ENCODE results near the gene CCBE1.

Gene CCBE1

DNA sequence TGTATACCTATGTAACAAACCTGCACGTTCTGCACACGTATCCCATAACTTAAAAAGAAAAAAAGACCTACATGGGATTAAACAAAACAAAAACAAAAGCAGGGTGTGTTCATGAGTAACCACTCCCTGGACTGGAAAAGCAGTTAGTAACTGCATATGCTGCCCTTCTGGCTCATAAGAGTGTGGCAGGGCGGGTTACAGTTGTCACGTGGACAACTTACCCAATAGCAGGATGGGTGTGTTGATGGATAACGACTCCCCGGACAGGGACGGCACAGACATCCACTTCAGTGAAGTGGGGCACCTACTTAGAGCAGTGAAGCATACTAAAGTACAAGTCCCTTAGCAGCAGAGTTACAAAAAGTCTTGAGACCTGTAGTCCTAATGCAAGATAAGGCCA is 136.7 kb downstream of the CCBE1 start:
- DNase-seq (ENCODE audit: insufficient read length) (no peak), FAIRE-seq (no peak)
- TF ChIP-seq POLR2AphosphoS5 (IDR thresholded peaks at IDR 0.05; ENCODE audit: low read depth, low read length) = no peak
- TF ChIP-seq TAF1 (IDR thresholded peaks at IDR 0.05; ENCODE audit: borderline replicate concordance, low read depth, low read length) = no peak
- TF ChIP-seq POLR2A (IDR thresholded peaks at IDR 0.05; ENCODE audit: low read depth, low read length) = no peak

GRCh38 chr18:59559528-59559927 is 137.7 kb downstream of the CCBE1 start:
- no peak for TF ChIP-seq TAF1 (IDR thresholded peaks at IDR 0.05; ENCODE audit: borderline replicate concordance, low read depth, low read length)
- TF ChIP-seq POLR2A (IDR thresholded peaks at IDR 0.05; ENCODE audit: low read depth, low read length) = no peak
- TF ChIP-seq POLR2AphosphoS5 (IDR thresholded peaks at IDR 0.05; ENCODE audit: low read depth, low read length) = no peak
- DNase-seq (ENCODE audit: insufficient read length) (no peak), FAIRE-seq (no peak)

GRCh38 chr18:59555995-59556659 is 141.1 kb downstream of the CCBE1 start:
- no peak for TF ChIP-seq POLR2A (IDR thresholded peaks at IDR 0.05; ENCODE audit: low read depth, low read length)
- TF ChIP-seq TAF1 (IDR thresholded peaks at IDR 0.05; ENCODE audit: borderline replicate concordance, low read depth, low read length) = no peak
- no peak for TF ChIP-seq POLR2AphosphoS5 (IDR thresholded peaks at IDR 0.05; ENCODE audit: low read depth, low read length)
- DNase-seq (ENCODE audit: insufficient read length) (no peak), FAIRE-seq (no peak)

DNA sequence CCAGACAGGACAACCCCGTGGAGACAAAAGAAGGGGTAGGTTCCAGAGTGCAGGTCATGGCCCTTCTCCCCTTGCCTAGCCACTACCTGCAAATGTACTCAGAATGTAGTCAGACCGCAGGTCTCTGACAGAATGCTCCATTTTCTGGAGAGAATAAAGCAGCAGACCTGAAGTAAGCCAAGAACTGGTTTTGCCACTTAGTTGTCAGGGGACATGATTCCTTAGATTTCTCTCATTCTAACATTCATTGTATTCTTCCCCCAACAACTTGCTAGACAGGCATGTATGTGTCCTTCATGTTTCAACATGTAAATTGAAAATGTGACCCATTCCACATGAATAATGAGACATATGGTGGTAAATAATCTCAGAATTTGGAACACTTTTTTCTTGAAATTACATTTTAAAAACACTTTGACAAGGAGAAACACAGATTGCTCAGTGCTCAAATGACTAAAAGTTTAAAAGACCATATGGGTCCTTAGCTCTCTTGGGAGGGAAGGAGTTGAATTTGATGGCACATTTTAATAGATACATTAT is 142.4 kb downstream of the CCBE1 start:
- no peak for DNase-seq (ENCODE audit: insufficient read length)
- TF ChIP-seq POLR2A (IDR thresholded peaks at IDR 0.05; ENCODE audit: low read depth, low read length) (no peak), POLR2AphosphoS5 (IDR thresholded peaks at IDR 0.05; ENCODE audit: low read depth, low read length) (no peak), TAF1 (IDR thresholded peaks at IDR 0.05; ENCODE audit: borderline replicate concordance, low read depth, low read length) (no peak)
- FAIRE-seq = no peak

- DNase-seq (ENCODE audit: insufficient read length) (no peak), FAIRE-seq (no peak)
- no peak for TF ChIP-seq POLR2A (IDR thresholded peaks at IDR 0.05; ENCODE audit: low read depth, low read length)
- no peak for TF ChIP-seq POLR2AphosphoS5 (IDR thresholded peaks at IDR 0.05; ENCODE audit: low read depth, low read length)
- TF ChIP-seq TAF1 (IDR thresholded peaks at IDR 0.05; ENCODE audit: borderline replicate concordance, low read depth, low read length) = no peak
Measured at GRCh38 chr18:59553273-59553870, 143.9 kb downstream of the CCBE1 start.

DNA sequence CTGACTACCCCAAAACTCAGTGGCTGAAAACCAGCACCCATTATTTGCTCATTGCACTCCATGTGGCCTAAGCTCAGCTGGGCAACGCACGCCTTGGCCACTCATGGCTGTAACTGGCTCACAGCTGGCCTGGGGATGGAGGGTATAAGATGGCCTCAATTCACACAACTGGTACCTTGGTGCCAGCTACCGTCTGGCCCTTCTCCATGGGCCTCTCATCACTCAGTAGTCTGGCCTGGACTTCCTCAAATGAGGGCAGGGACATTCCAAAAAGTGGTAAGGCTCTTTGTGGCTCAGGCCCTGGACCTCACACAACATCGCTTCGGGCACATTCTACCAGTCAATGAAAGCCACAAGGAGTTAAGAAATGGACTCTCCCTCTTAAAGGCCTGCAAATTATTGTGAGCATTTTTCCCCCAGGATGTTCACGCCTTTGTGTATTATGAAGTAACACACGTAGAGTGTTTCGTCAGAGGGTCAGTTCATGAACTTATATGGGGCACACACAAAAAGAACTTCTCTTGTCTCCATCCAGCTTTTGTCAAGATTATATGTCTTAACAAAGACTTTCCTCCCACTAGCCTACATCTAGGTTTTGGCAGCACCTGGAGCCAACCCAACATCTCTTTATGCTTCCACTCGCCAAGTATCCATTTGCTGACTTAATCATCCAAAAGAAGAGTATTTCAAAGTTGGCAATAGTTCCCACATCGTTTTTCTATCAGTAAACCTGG is 145.2 kb downstream of the CCBE1 start:
- TF ChIP-seq POLR2AphosphoS5 (IDR thresholded peaks at IDR 0.05; ENCODE audit: low read depth, low read length) (no peak), TAF1 (IDR thresholded peaks at IDR 0.05; ENCODE audit: borderline replicate concordance, low read depth, low read length) (no peak), POLR2A (IDR thresholded peaks at IDR 0.05; ENCODE audit: low read depth, low read length) (no peak)
- DNase-seq (ENCODE audit: insufficient read length) (no peak), FAIRE-seq (no peak)

DNA sequence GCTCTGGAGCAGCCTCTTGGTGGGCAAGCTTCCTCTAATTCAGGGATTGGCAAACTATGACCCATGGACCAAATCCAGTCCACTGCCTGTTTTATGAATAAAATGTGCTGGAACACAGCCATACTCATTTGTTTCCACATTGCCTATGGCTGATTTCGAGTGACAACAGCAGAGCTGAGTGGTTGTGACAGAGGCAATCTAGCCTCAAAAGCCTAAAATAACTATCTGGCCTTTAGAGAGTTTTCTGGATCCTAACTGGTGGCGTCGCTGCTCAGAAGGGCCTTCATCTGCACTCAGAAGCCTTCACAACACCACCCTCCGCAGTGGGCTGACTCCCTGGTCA is 147.1 kb downstream of the CCBE1 start:
- DNase-seq (ENCODE audit: insufficient read length) (no peak), FAIRE-seq (no peak)
- TF ChIP-seq POLR2AphosphoS5 (IDR thresholded peaks at IDR 0.05; ENCODE audit: low read depth, low read length) = no peak

DNA sequence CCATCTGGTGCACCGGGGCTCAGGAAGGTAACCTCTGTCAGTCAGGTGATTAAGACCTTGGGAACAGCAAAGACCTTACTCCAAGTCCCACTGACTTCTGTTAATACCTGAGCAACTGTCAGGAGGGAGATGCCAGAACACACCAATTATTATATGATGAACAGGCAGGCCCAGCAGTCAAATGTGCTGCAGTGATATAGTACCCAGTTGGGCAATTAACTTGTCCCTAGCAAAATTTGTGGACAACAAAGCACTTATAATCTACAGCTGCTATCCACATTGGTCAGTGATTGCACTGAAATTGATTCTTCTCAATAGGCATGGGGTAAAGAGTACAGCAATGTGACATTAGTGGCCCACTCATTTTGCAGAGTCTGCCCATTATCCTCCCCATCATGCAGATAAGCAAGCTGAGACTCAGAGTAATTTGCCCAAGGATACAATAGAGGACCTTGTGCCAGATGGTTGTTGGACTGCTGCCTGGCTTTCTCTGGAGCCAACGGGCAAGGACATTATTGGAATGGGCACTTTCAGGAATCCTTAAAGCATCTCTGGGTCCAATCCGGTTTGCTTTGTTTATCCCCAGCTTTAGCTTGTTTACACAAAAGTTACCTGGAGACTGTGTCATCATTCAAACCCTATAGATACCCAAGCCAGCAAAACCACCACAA is 147.6 kb downstream of the CCBE1 start:
- no peak for FAIRE-seq
- no peak for DNase-seq (ENCODE audit: insufficient read length)
- TF ChIP-seq TAF1 (IDR thresholded peaks at IDR 0.05; ENCODE audit: borderline replicate concordance, low read depth, low read length) = no peak
- TF ChIP-seq POLR2AphosphoS5 (IDR thresholded peaks at IDR 0.05; ENCODE audit: low read depth, low read length) = no peak
- TF ChIP-seq POLR2A (IDR thresholded peaks at IDR 0.05; ENCODE audit: low read depth, low read length) = no peak

DNA sequence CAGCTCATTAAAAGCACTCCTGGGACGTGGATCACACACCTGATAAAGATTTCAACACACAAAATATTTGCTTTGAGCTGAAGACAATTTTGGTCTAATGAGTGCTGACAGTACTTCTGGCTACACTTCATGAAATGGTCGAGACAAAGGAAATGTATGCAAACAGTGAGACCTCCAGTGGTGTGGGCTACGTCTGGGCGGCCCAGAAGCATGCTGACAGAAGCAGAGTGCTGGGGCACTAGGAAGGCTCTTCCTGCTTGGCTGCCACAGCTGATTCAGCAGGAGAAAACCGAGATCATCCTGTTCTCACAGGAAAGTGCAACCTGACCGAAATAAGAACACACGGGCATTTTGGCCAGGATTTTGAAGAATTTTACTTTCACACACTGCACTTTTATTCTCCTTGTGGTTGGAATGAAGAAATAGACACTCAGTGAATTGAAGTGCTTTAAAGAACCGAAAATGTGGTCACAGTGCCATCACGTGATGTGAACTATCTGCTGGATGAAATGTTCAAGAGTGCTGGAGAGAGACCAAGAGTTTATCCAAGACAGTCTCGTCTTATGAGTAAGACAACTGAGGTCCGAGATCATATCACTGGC is 149.5 kb downstream of the CCBE1 start:
- DNase-seq (ENCODE audit: insufficient read length) (no peak), FAIRE-seq (no peak)
- TF ChIP-seq POLR2A (IDR thresholded peaks at IDR 0.05; ENCODE audit: low read depth, low read length) (no peak), TAF1 (IDR thresholded peaks at IDR 0.05; ENCODE audit: borderline replicate concordance, low read depth, low read length) (no peak), POLR2AphosphoS5 (IDR thresholded peaks at IDR 0.05; ENCODE audit: low read depth, low read length) (no peak)

- DNase-seq (ENCODE audit: insufficient read length) = no peak
- no peak for FAIRE-seq
- TF ChIP-seq POLR2A (IDR thresholded peaks at IDR 0.05; ENCODE audit: low read depth, low read length) = no peak
- TF ChIP-seq TAF1 (IDR thresholded peaks at IDR 0.05; ENCODE audit: borderline replicate concordance, low read depth, low read length) = no peak
- TF ChIP-seq POLR2AphosphoS5 (IDR thresholded peaks at IDR 0.05; ENCODE audit: low read depth, low read length) = no peak
Measured at GRCh38 chr18:59546188-59546587, 151.0 kb downstream of the CCBE1 start.

DNA sequence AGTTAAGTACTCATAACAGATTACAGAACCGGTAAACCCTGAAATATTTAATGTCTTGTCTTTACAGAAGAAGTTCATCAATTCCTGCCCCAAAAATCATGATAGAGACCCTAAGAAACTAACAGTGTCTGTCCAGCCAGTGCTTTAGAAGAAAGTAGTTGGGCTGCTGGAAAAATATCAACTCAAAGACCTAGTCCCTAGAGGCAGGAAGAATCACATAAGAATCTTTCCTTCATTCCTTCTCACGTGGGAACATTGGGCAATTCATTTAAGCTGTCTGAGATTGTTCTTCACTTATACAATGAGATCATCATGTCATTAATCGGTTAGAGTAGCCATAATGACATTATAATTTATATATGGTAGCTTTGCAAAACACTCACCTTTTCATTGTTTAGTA is 156.4 kb downstream of the CCBE1 start:
- TF ChIP-seq TAF1 (IDR thresholded peaks at IDR 0.05; ENCODE audit: borderline replicate concordance, low read depth, low read length) = no peak
- TF ChIP-seq POLR2A (IDR thresholded peaks at IDR 0.05; ENCODE audit: low read depth, low read length) = no peak
- no peak for TF ChIP-seq POLR2AphosphoS5 (IDR thresholded peaks at IDR 0.05; ENCODE audit: low read depth, low read length)
- DNase-seq (ENCODE audit: insufficient read length) = no peak
- FAIRE-seq = no peak

All from GM12892 (cell line).